GM18861 (cell line): ENCODE results near the gene TERT.
"Not testable (repeated sequence)": the region's sequence is repeated elsewhere in the genome, so short reads cannot be mapped to it uniquely, and the experiment has no call there.

Experiments
- ATAC-seq: cut with Tn5 transposase; IDR thresholded peaks from one replicate; pipeline ENCODE4 v1.9.1; 2021; ENCODE audit not compliant: unreplicated experiment

TERT gene

GRCh38 chr5:1297243-1297642 is 2.4 kb upstream of the TERT start:
- ATAC-seq = no peak

- no peak for ATAC-seq
Measured at GRCh38 chr5:1295650-1296037, 776 bp upstream of the TERT start.

- no peak for ATAC-seq
Measured at GRCh38 chr5:1294206-1294834, 548 bp downstream of the TERT start.

- no peak for ATAC-seq
Measured at GRCh38 chr5:1293416-1294205, 1.3 kb downstream of the TERT start.

- no peak for ATAC-seq
Measured at GRCh38 chr5:1292846-1293415, 1.9 kb downstream of the TERT start.

GRCh38 chr5:1292139-1292538 is 2.7 kb downstream of the TERT start:
- ATAC-seq = no peak

GRCh38 chr5:1291611-1292080 is 3.2 kb downstream of the TERT start:
- ATAC-seq = no peak

GRCh38 chr5:1290956-1291355 is 3.9 kb downstream of the TERT start:
- not testable (repeated sequence) for ATAC-seq

- ATAC-seq = not testable (repeated sequence)
Measured at GRCh38 chr5:1289559-1289958, 5.3 kb downstream of the TERT start.

- ATAC-seq = no peak
Measured at GRCh38 chr5:1288439-1289335, 6.2 kb downstream of the TERT start.

- ATAC-seq = no peak
Measured at GRCh38 chr5:1285883-1286291, 9.0 kb downstream of the TERT start.

- ATAC-seq = no peak
Measured at GRCh38 chr5:1285141-1285540, 9.7 kb downstream of the TERT start.

- ATAC-seq = not testable (repeated sequence)
Measured at GRCh38 chr5:1284336-1284970, 10.4 kb downstream of the TERT start.

GRCh38 chr5:1283729-1284041 is 11.2 kb downstream of the TERT start:
- ATAC-seq = not testable (repeated sequence)

GRCh38 chr5:1282993-1283728 is 11.7 kb downstream of the TERT start:
- ATAC-seq = not testable (repeated sequence)

GRCh38 chr5:1282131-1282992 is 12.5 kb downstream of the TERT start:
- ATAC-seq = no peak

GRCh38 chr5:1281038-1281882 is 13.6 kb downstream of the TERT start:
- ATAC-seq = no peak
